Hepatocyte (in vitro differentiated cells): ENCODE results near the gene PTPRM. TPM values are rescaled to one million over a fixed set of nuclear protein-coding genes. Genes with fewer than 3 reads are reported as not detected.

Source experiments
- DNase-seq: peaks from one replicate; pipeline ENCODE4 v3.0.0-alpha.2; 2016; ENCODE audit warnings: low spot score
- H2AFZ ChIP-seq: fragments of 200-600 bp; sonication (generic); 2 replicates; pipeline ENCODE4 v1.6.0; 2016; ENCODE audit warnings: antibody characterized with exemption, mild to moderate bottlenecking
- H3K27ac ChIP-seq: fragments of 200-600 bp; sonication (generic); 2 replicates; pipeline ENCODE4 v1.5.1; 2016; ENCODE audit warnings: mild to moderate bottlenecking
- H3K27me3 ChIP-seq: fragments of 200-600 bp; sonication (generic); 2 replicates; pipeline ENCODE4 v1.6.1; 2016
- H3K36me3 ChIP-seq: fragments of 200-600 bp; sonication (generic); replicated peaks from 2 replicates; pipeline ENCODE4 v1.5.1; 2016; ENCODE audit warnings: low read depth; ENCODE audit not compliant: insufficient read depth
- H3K4me1 ChIP-seq: fragments of 200-600 bp; sonication (generic); 2 replicates; pipeline ENCODE4 v1.5.1; 2016; ENCODE audit warnings: mild to moderate bottlenecking, moderate library complexity; ENCODE audit not compliant: insufficient read depth
- H3K4me2 ChIP-seq: fragments of 200-600 bp; sonication (generic); 2 replicates; pipeline ENCODE4 v1.6.0; 2016
- H3K4me3 ChIP-seq: fragments of 200-600 bp; sonication (generic); 2 replicates; pipeline ENCODE4 v1.5.1; 2016; ENCODE audit warnings: mild to moderate bottlenecking
- H3K79me2 ChIP-seq: fragments of 200-600 bp; sonication (generic); 2 replicates; pipeline ENCODE4 v1.6.0; 2017; ENCODE audit warnings: mild to moderate bottlenecking
- H3K9me2 ChIP-seq: fragments of 200-600 bp; sonication (generic); replicated peaks from 2 replicates; pipeline ENCODE4 v1.6.0; 2017; ENCODE audit warnings: mild to moderate bottlenecking; ENCODE audit not compliant: insufficient read depth
- H3K9me3 ChIP-seq: fragments of 200-600 bp; sonication (generic); 2 replicates; pipeline ENCODE4 v1.5.1; 2016; ENCODE audit warnings: low read depth, mild to moderate bottlenecking
- H4K20me1 ChIP-seq: fragments of 200-600 bp; sonication (generic); 2 replicates; pipeline ENCODE4 v1.6.0; 2016; ENCODE audit warnings: mild to moderate bottlenecking; ENCODE audit not compliant: insufficient read depth, poor library complexity, severe bottlenecking
- EZH2 ChIP-seq: fragments of 200-600 bp; sonication (generic); IDR thresholded peaks from 2 replicates; pipeline ENCODE4 v1.6.1; 2016; ENCODE audit warnings: antibody characterized with exemption, mild to moderate bottlenecking, borderline replicate concordance
- EZH2phosphoT487 ChIP-seq: fragments of 200-600 bp; sonication (generic); IDR thresholded peaks from one replicate; pipeline ENCODE4 v1.6.1; 2018; ENCODE audit warnings: antibody characterized with exemption, mild to moderate bottlenecking, low read depth, moderate library complexity; ENCODE audit not compliant: unreplicated experiment, severe bottlenecking
- WGBS: methylation state at CpG from one replicate; pipeline ENCODE4 v1.1.6; 2016; ENCODE audit warnings: low lambda C conversion rate; ENCODE audit errors: missing lambda C conversion rate; 5-methylcytosine and 5-hydroxymethylcytosine counted together
- polyA plus RNA-seq: library from polyadenylated mRNA; unstranded; fragments of >200 nt; fragmentation: Nextera tagmentation; extraction: Ambion mirVana; gene quantifications from 2 replicates; pipeline ENCODE4 v1.2.1, GENCODE V29; 2016
- total RNA-seq: library from RNA; depleted of rRNA; stranded (reverse); fragments of >200 nt; gene quantifications from 2 replicates; pipeline ENCODE4 v1.2.3, GENCODE V29; 2014
- TF ChIP-seq, protein P1 (sequence below): fragments of 200-600 bp; sonication (generic); IDR thresholded peaks from 2 replicates; pipeline ENCODE4 v1.5.1; 2016; ENCODE audit warnings: antibody characterized with exemption, mild to moderate bottlenecking; ENCODE audit not compliant: poor library complexity

Gene PTPRM
- total and polyA plus RNA-seq, 2 experiments from 2014 or later, result 26.1 to 47.4 TPM

DNA sequence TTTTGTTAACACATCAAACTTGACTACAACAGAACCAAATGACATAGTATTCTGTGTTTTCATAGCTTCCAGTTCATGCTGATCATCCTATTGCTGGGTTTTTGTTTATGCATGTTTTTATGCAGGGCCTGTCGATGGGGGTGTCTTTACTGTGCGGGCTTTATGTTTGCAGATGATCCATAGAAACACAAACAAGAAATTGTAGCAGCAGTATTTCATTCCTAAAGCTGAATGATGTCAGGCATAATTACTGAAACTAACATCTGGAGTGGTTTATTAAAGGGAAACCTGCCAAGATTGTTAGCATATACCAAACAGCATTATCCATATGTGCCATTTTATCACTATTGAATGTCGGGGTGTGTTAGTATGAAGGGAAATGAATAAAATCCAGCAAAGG lies 129.7 kb downstream of the PTPRM start:
- H3K4me2 ChIP-seq, result no peak overlapping the region
- WGBS, result 74% methylated on average over 3 of the region's 3 CpGs
- no peak overlapping the region for H2AFZ ChIP-seq
- H3K27ac ChIP-seq, result no peak overlapping the region
- TF ChIP-seq, protein P1, sequence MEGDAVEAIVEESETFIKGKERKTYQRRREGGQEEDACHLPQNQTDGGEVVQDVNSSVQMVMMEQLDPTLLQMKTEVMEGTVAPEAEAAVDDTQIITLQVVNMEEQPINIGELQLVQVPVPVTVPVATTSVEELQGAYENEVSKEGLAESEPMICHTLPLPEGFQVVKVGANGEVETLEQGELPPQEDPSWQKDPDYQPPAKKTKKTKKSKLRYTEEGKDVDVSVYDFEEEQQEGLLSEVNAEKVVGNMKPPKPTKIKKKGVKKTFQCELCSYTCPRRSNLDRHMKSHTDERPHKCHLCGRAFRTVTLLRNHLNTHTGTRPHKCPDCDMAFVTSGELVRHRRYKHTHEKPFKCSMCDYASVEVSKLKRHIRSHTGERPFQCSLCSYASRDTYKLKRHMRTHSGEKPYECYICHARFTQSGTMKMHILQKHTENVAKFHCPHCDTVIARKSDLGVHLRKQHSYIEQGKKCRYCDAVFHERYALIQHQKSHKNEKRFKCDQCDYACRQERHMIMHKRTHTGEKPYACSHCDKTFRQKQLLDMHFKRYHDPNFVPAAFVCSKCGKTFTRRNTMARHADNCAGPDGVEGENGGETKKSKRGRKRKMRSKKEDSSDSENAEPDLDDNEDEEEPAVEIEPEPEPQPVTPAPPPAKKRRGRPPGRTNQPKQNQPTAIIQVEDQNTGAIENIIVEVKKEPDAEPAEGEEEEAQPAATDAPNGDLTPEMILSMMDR, result no peak
- no peak for TF ChIP-seq EZH2phosphoT487
- H3K79me2 ChIP-seq, result peaks cover 8% of the 10 kb centered on the region
- H4K20me1 ChIP-seq, result no peaks in the 10 kb centered on the region
- H3K4me3 ChIP-seq, result no peak overlapping the region
- no peaks in the 10 kb centered on the region for H3K4me1 ChIP-seq
- no peaks in the 10 kb centered on the region for H3K36me3 ChIP-seq
- DNase-seq, result no peak
- H3K9me3 ChIP-seq, result no peaks in the 10 kb centered on the region
- H3K27me3 ChIP-seq, result no peaks in the 10 kb centered on the region
- H3K9me2 ChIP-seq, result no peaks in the 10 kb centered on the region

DNA sequence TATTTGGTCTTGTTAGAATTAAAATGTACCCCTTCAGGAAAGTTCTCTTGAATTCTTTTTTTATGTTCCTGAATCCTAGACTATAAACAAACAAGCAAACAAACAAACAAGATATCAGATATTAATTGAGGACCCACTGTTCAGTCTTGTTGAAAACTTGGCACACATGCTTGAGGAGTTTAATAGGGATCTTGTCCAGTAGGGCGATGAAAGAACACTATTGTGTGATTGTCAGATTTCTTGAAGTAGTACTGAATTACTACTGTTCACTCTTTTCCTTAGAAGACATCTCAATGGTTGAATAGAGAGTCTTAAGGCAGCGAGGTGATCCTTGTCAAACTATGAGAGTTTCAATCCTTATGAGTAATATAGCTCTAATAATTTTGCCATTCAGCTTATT lies 130.2 kb downstream of the PTPRM start:
- TF ChIP-seq, protein P1, result no peak
- TF ChIP-seq EZH2phosphoT487 (no peak), EZH2 (no peak)
- Histone ChIP-seq H3K9me2 (no peaks in the 10 kb centered on the region), H3K4me2 (no peak overlapping the region), H3K9me3 (no peaks in the 10 kb centered on the region), H3K36me3 (no peaks in the 10 kb centered on the region), H3K27ac (no peak overlapping the region), H3K79me2 (peaks cover 8% of the 10 kb centered on the region), H3K4me3 (no peak overlapping the region), H2AFZ (no peak overlapping the region), H3K27me3 (no peaks in the 10 kb centered on the region), H3K4me1 (no peaks in the 10 kb centered on the region), H4K20me1 (no peaks in the 10 kb centered on the region)
- no peak for DNase-seq
- WGBS, result 88% methylated on average over 2 of the region's 2 CpGs

DNA sequence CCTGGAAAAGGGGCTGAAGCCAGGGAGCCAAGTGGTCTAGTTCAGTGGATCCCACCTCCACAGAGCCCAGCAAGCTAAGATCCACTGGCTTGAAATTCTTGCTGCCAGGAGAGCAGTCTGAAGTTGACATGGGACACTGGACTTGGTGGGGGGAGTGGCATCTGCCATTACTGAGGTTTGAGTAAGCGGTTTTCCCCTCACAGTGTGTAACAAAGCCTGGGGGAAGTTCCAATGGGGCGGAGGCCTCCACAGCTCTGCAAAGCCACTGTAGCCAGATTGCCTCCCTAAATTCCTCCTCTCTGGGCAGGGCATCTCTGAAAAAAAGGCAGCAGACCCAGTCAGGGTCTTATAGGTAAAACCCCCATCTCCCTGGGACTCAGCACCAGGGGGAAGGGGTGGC lies 144.4 kb downstream of the PTPRM start:
- Histone ChIP-seq H3K4me1 (no peaks in the 10 kb centered on the region), H3K9me2 (no peaks in the 10 kb centered on the region), H3K79me2 (no peaks in the 10 kb centered on the region), H2AFZ (no peak overlapping the region), H3K4me3 (no peak overlapping the region), H3K27ac (no peak overlapping the region), H3K36me3 (no peaks in the 10 kb centered on the region), H3K9me3 (peaks cover 6% of the 10 kb centered on the region), H3K27me3 (no peaks in the 10 kb centered on the region), H4K20me1 (no peaks in the 10 kb centered on the region), H3K4me2 (no peak overlapping the region)
- no peak for DNase-seq
- TF ChIP-seq, protein P1, result no peak
- TF ChIP-seq EZH2phosphoT487, result no peak
- TF ChIP-seq EZH2, result no peak
- WGBS, result 96% methylated on average over 2 of the region's 2 CpGs

- no peak for DNase-seq
Observed at GRCh38 chr18:7720395-7720794, 153.3 kb downstream of the PTPRM start.

More at GRCh38 chr18:7720395-7720794, 153.3 kb downstream of the PTPRM start:
- no peaks in the 10 kb centered on the region for H4K20me1 ChIP-seq
- H3K79me2 ChIP-seq, result no peaks in the 10 kb centered on the region
- H2AFZ ChIP-seq, result no peak overlapping the region
- H3K4me3 ChIP-seq, result no peak overlapping the region
- no peaks in the 10 kb centered on the region for H3K9me2 ChIP-seq
- WGBS, result 89% methylated on average over 1 of the region's 1 CpG
- H3K27me3 ChIP-seq, result no peaks in the 10 kb centered on the region
- TF ChIP-seq, protein P1, result no peak
- TF ChIP-seq EZH2phosphoT487 (no peak), EZH2 (no peak)
- no peaks in the 10 kb centered on the region for H3K36me3 ChIP-seq
- H3K4me2 ChIP-seq, result no peak overlapping the region
- no peaks in the 10 kb centered on the region for H3K4me1 ChIP-seq
- H3K27ac ChIP-seq, result no peak overlapping the region
- H3K9me3 ChIP-seq, result no peaks in the 10 kb centered on the region
